ENCODE measurements around the gene RRP12.

- TF ChIP-seq CTCF (conservative IDR thresholded peaks at IDR 0.05; ENCODE audit: low read depth, low read length) (no peak), MAFK (IDR thresholded peaks at IDR 0.05; ENCODE audit: low read depth, low read length) (no peak), POLR2A (IDR thresholded peaks at IDR 0.05; ENCODE audit: low read depth, low read length) (no peak), FOS (IDR thresholded peaks at IDR 0.05; ENCODE audit: low read depth, low read length) (no peak), RAD21 (IDR thresholded peaks at IDR 0.05; ENCODE audit: low read length) (no peak), MXI1 (IDR thresholded peaks at IDR 0.05; ENCODE audit: borderline replicate concordance, low read depth, low read length) (no peak), CEBPB (IDR thresholded peaks at IDR 0.05; ENCODE audit: low read depth, low read length) (no peak)
Measured at GRCh38 chr10:97336446-97336845, 64.7 kb downstream of the RRP12 start.

Data from IMR-90 (cell line).